Smooth muscle cell (in vitro differentiated cells): Measurements from ENCODE around the gene WSB1. TPM values are rescaled to one million over a fixed set of nuclear protein-coding genes. Genes with fewer than 3 reads are reported as not detected.
"Not testable (repeated sequence)": the region's sequence is repeated elsewhere in the genome, so short reads cannot be mapped to it uniquely, and the experiment has no call there.

Experiments used
- DNase-seq: peaks from one replicate; lab custom pipeline; 2025; ENCODE audit not compliant: unreplicated experiment; lab: John Stamatoyannopoulos, UW
- H2AFZ ChIP-seq: fragments of 200-600 bp; sonication (generic); 2 replicates; pipeline ENCODE4 v1.6.0; 2016; ENCODE audit warnings: antibody characterized with exemption, low read depth, mild to moderate bottlenecking
- H3F3A ChIP-seq: fragments of 200-600 bp; sonication (generic); 2 replicates; pipeline ENCODE4 v1.6.0; 2017; ENCODE audit warnings: antibody characterized with exemption, low read depth
- H3K27ac ChIP-seq: fragments of 200-600 bp; sonication (generic); 2 replicates; pipeline ENCODE4 v1.5.1; 2016; ENCODE audit warnings: low read depth, mild to moderate bottlenecking
- H3K27me3 ChIP-seq: fragments of 200-600 bp; sonication (generic); 2 replicates; pipeline ENCODE4 v1.6.1; 2016; ENCODE audit warnings: low read depth, mild to moderate bottlenecking
- H3K36me3 ChIP-seq: fragments of 200-600 bp; sonication (generic); 2 replicates; pipeline ENCODE4 v1.5.1; 2016; ENCODE audit warnings: low read depth
- H3K4me1 ChIP-seq: fragments of 200-600 bp; sonication (generic); 2 replicates; pipeline ENCODE4 v1.5.1; 2016; ENCODE audit warnings: low read depth
- H3K4me2 ChIP-seq: fragments of 200-600 bp; sonication (generic); 2 replicates; pipeline ENCODE4 v1.6.0; 2016; ENCODE audit warnings: mild to moderate bottlenecking
- H3K4me3 ChIP-seq: fragments of 200-600 bp; sonication (generic); 2 replicates; pipeline ENCODE4 v1.5.1; 2016; ENCODE audit warnings: mild to moderate bottlenecking
- H3K79me2 ChIP-seq: fragments of 200-600 bp; sonication (generic); 2 replicates; pipeline ENCODE4 v1.6.0; 2016; ENCODE audit warnings: low read depth, mild to moderate bottlenecking
- H3K9ac ChIP-seq: fragments of 200-600 bp; sonication (generic); 2 replicates; pipeline ENCODE4 v1.6.0; 2016; ENCODE audit warnings: low read depth
- H3K9me3 ChIP-seq: fragments of 200-600 bp; sonication (generic); replicated peaks from 2 replicates; pipeline ENCODE4 v1.5.1; 2016; ENCODE audit warnings: low read depth
- H4K20me1 ChIP-seq: fragments of 200-600 bp; sonication (generic); 2 replicates; pipeline ENCODE4 v1.6.0; 2016; ENCODE audit warnings: low read depth
- WGBS: methylation state at CpG from one replicate; pipeline ENCODE4 v1.1.7; 2016; ENCODE audit warnings: low lambda C conversion rate; 5-methylcytosine and 5-hydroxymethylcytosine counted together
- polyA plus RNA-seq: library from polyadenylated mRNA; unstranded; fragments of >200 nt; fragmentation: Nextera tagmentation; extraction: Ambion mirVana; gene quantifications from 2 replicates; pipeline ENCODE4 v1.2.1, GENCODE V29; 2016
- total RNA-seq: library from RNA; depleted of rRNA; stranded (reverse); fragments of >200 nt; gene quantifications from 2 replicates; pipeline ENCODE4 v1.2.3, GENCODE V29; 2014
- TF ChIP-seq, protein P1 (sequence below): fragments of 200-600 bp; sonication (generic); IDR thresholded peaks from 2 replicates; pipeline ENCODE4 v1.5.1; 2017; ENCODE audit warnings: borderline replicate concordance, mild to moderate bottlenecking, antibody characterized with exemption; ENCODE audit not compliant: insufficient read depth, poor library complexity, severe bottlenecking

Gene WSB1
- total and polyA plus RNA-seq, 2 experiments from 2014 or later = 156 to 256 TPM

DNA sequence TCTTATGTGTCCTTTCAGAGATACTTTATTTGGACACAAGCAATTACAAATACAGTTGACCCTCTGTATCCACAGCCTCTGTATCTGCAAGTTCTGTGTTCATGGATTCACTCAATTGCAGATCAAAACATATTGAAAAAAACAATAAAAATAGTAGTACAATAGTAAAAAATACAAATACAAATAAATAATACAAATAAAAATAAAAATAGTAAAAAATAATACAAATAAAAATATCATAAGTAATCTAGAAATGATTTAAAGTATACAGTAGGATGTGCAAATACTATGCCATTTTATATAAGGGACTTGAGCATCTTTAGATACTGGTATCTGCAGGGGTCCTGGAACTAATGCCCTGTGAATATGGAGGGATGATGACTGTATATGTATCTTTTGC lies 47.4 kb upstream of the WSB1 start:
- DNase-seq = no peak
- no peaks in the 10 kb centered on the region for H4K20me1 ChIP-seq
- TF ChIP-seq, protein P1, sequence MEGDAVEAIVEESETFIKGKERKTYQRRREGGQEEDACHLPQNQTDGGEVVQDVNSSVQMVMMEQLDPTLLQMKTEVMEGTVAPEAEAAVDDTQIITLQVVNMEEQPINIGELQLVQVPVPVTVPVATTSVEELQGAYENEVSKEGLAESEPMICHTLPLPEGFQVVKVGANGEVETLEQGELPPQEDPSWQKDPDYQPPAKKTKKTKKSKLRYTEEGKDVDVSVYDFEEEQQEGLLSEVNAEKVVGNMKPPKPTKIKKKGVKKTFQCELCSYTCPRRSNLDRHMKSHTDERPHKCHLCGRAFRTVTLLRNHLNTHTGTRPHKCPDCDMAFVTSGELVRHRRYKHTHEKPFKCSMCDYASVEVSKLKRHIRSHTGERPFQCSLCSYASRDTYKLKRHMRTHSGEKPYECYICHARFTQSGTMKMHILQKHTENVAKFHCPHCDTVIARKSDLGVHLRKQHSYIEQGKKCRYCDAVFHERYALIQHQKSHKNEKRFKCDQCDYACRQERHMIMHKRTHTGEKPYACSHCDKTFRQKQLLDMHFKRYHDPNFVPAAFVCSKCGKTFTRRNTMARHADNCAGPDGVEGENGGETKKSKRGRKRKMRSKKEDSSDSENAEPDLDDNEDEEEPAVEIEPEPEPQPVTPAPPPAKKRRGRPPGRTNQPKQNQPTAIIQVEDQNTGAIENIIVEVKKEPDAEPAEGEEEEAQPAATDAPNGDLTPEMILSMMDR = no peak

DNA sequence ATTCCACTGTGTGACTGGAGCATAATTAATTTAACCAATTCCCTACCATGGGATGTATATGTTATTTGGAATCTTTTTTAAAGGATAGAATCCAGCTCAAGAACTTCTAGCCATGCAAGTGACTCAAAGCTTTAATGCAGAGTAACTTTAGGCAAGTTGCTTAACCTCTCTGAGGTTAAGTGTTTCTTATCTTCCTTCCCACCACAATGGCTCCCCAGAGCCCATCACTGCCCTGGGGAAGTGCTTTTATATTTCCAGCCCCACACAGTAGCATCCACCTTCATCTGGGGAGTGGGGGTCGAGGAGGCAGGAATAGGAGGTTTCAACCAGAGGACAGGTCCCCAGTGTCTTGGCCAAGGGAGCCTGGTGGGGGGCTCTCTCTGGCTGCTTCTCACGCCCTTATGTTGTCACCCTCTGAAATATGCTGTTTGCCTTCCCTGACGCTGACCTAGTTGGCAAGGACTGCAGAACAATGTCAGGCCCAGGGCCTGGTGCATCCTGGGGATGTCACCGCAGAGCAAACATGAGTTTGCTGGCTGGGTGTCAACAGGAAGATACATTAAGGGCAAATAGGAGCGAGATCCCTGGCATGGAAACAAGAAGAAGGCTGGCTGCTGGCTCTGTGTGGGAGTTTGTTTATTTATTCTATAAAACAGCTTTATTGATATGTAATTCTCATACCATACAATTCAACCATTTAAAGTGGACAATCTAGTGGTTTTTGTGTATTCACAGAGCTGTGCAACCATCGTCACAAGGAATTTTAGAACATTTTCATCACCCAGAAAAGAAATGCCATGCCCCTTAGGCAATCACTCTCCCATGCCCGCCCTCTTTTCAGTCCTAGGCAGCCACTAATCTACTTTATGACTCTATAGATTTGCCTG lies 46.6 kb upstream of the WSB1 start:
- TF ChIP-seq, protein P1 = no peak
- Histone ChIP-seq H3K36me3 (no peaks in the 10 kb centered on the region), H3F3A (peaks cover 3% of the 10 kb centered on the region), H3K9ac (no peak overlapping the region), H3K4me2 (no peak overlapping the region), H3K27me3 (peaks cover 13% of the 10 kb centered on the region), H4K20me1 (no peaks in the 10 kb centered on the region), H2AFZ (no peak overlapping the region), H3K27ac (peak overlapping the region; percentile 21), H3K4me1 (no peaks in the 10 kb centered on the region), H3K9me3 (no peaks in the 10 kb centered on the region), H3K79me2 (no peaks in the 10 kb centered on the region), H3K4me3 (no peak overlapping the region)
- WGBS = 47% methylated on average over 7 of the region's 7 CpGs
- peak; percentile 9 for DNase-seq

More for the DNA sequence above, 47.4 kb upstream of the WSB1 start:
- Histone ChIP-seq H3F3A (peaks cover 3% of the 10 kb centered on the region), H3K9me3 (no peaks in the 10 kb centered on the region), H3K4me3 (no peak overlapping the region), H3K27me3 (peaks cover 8% of the 10 kb centered on the region), H3K36me3 (no peaks in the 10 kb centered on the region), H3K27ac (no peak overlapping the region), H2AFZ (no peak overlapping the region), H3K79me2 (no peaks in the 10 kb centered on the region), H3K4me1 (no peaks in the 10 kb centered on the region), H3K9ac (no peak overlapping the region), H3K4me2 (no peak overlapping the region)

DNA sequence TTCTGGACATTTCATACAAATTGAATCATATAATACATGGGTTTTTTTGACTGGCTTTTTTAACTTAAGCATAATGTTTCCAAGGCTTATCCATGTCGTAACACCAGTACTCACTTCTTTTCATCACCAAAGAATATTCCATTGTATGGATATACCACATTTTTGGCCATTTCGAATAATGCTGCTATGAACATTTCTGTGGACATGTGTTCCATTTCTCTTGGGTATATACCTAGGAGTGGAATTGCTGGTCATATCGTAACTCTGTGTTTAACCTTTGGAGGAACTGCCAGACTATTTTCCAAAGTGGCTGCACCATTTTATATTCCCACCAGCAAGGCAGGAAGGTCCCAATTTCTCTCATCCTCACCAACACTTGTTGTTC lies 46.0 kb upstream of the WSB1 start:
- no peaks in the 10 kb centered on the region for H4K20me1 ChIP-seq
- H3K27me3 ChIP-seq = peaks cover 13% of the 10 kb centered on the region
- no peaks in the 10 kb centered on the region for H3K79me2 ChIP-seq
- H3K36me3 ChIP-seq = no peaks in the 10 kb centered on the region
- no peaks in the 10 kb centered on the region for H3K4me1 ChIP-seq
- no peaks in the 10 kb centered on the region for H3K9me3 ChIP-seq
- WGBS = 86% methylated on average over 3 of the region's 3 CpGs
- no peak overlapping the region for H3K9ac ChIP-seq
- no peak for DNase-seq
- no peak overlapping the region for H3K4me3 ChIP-seq
- H3F3A ChIP-seq = no peaks in the 10 kb centered on the region
- no peak overlapping the region for H2AFZ ChIP-seq
- TF ChIP-seq, protein P1 = no peak
- H3K27ac ChIP-seq = no peak overlapping the region
- no peak overlapping the region for H3K4me2 ChIP-seq

DNA sequence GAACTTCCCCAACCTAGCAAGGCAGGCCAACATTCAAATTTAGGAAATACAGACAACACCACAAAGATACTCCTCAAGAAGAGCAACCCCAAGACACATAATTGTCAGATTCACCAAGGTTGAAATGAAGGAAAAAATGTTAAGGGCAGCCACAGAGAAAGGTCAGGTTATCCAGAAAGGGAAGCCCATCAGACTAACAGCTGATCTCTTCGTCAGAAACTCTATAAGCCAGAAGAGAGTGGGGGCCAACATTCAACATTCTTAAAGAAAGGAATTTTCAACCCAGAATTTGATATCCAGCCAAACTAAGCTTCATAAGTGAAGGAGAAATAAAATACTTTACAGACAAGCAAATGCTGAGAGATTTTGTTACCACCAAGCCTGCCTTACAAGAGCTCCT lies 43.1 kb upstream of the WSB1 start:
- not testable (repeated sequence) for H3K27ac ChIP-seq, H3K9ac ChIP-seq, H3K4me3 ChIP-seq, H3F3A ChIP-seq, H3K79me2 ChIP-seq, H4K20me1 ChIP-seq, H3K4me1 ChIP-seq, H3K36me3 ChIP-seq, H3K9me3 ChIP-seq, H2AFZ ChIP-seq, H3K4me2 ChIP-seq, DNase-seq
- peaks cover 13% of the 10 kb centered on the region for H3K27me3 ChIP-seq
- 81% methylated on average over 1 of the region's 1 CpG for WGBS

DNA sequence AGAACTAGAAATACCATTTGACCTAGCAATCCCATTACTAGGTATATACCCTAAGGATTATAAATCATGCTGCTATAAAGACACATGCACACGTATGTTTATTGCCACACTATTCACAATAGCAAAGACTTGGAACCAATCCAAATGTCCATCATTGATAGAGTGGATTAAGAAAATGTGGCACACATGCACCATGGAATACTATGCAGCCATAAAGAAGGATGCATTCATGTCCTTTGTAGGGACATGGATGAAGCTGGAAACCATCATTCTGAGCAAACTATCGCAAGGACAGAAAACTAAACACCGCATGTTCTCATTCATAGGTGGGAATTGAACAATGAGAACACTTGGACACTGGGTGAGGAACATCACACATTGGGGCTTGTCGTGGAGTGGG lies 39.1 kb upstream of the WSB1 start:
- H3K27me3 ChIP-seq = peaks cover 13% of the 10 kb centered on the region
- not testable (repeated sequence) for H3F3A ChIP-seq, H3K27ac ChIP-seq, H3K4me1 ChIP-seq, H3K4me3 ChIP-seq, H3K79me2 ChIP-seq, H3K4me2 ChIP-seq, DNase-seq, H3K9me3 ChIP-seq, H3K36me3 ChIP-seq, H4K20me1 ChIP-seq, H2AFZ ChIP-seq, H3K9ac ChIP-seq
- 93% methylated on average over 4 of the region's 4 CpGs for WGBS
